CD4-positive, alpha-beta T cell treated with Interleukin-17A for 1 hour (primary cell): Measurements from ENCODE around the gene MLYCD.

Experiments
- DNase-seq: peaks from one replicate; pipeline ENCODE4 v3.0.0-alpha.2; 2020

Gene MLYCD

GRCh38 chr16:83900571-83900970 lies 1.7 kb downstream of the MLYCD start:
- no peak for DNase-seq

- DNase-seq = no peak
Observed at GRCh38 chr16:83901101-83901500, 2.2 kb downstream of the MLYCD start.

GRCh38 chr16:83903751-83904150 lies 4.8 kb downstream of the MLYCD start:
- DNase-seq = no peak

- DNase-seq = no peak
Observed at GRCh38 chr16:83906683-83907082, 7.8 kb downstream of the MLYCD start.

GRCh38 chr16:83907111-83907510 lies 8.2 kb downstream of the MLYCD start:
- no peak for DNase-seq

GRCh38 chr16:83907631-83908250 lies 8.8 kb downstream of the MLYCD start:
- DNase-seq = no peak

- DNase-seq = no peak
Observed at GRCh38 chr16:83908798-83909197, 9.9 kb downstream of the MLYCD start.

- no peak for DNase-seq
Observed at GRCh38 chr16:83911290-83911689, 12.4 kb downstream of the MLYCD start.

- no peak for DNase-seq
Observed at GRCh38 chr16:83912519-83913244, 13.8 kb downstream of the MLYCD start.

GRCh38 chr16:83913245-83913633 lies 14.3 kb downstream of the MLYCD start:
- DNase-seq = no peak

- no peak for DNase-seq
Observed at GRCh38 chr16:83914091-83914710, 15.3 kb downstream of the MLYCD start.

GRCh38 chr16:83915081-83915480 lies 16.2 kb downstream of the MLYCD start:
- DNase-seq = no peak

- no peak for DNase-seq
Observed at GRCh38 chr16:83915491-83915890, 16.6 kb downstream of the MLYCD start.

- DNase-seq = no peak
Observed at GRCh38 chr16:83917152-83918120, 18.5 kb downstream of the MLYCD start.

- DNase-seq = no peak
Observed at GRCh38 chr16:83920894-83921491, 22.1 kb downstream of the MLYCD start.

- no peak for DNase-seq
Observed at GRCh38 chr16:83923581-83924365, 24.9 kb downstream of the MLYCD start.

GRCh38 chr16:83924686-83925085 lies 25.8 kb downstream of the MLYCD start:
- DNase-seq = no peak

GRCh38 chr16:83925095-83925905 lies 26.4 kb downstream of the MLYCD start:
- no peak for DNase-seq

GRCh38 chr16:83925957-83926725 lies 27.2 kb downstream of the MLYCD start:
- no peak for DNase-seq
